Fibroblast of lung (primary cell): ENCODE data around the gene SREBF2. TPM values are rescaled to one million over a fixed set of nuclear protein-coding genes. Genes with fewer than 3 reads are reported as not detected.
A peak's percentile ranks its signal among the peaks of the same experiment; 100 is the strongest.
"Not testable (repeated sequence)": the region's sequence is repeated elsewhere in the genome, so short reads cannot be mapped to it uniquely, and the experiment has no call there.

ENCODE experiments used
- DNase-seq, 2 donors: peaks; one replicate each; pipeline versions ENCODE4 v3.0.0 to v3.0.0-alpha.2; 2010; ENCODE audit warnings: low read depth in 2 of 2
- H2AFZ ChIP-seq: 2 replicates; pipeline ENCODE4 v1.5.1; 2012; ENCODE audit warnings: low read length, control low read depth, inconsistent platforms
- H3K27ac ChIP-seq: 2 replicates; pipeline ENCODE4 v1.5.1; 2011; ENCODE audit warnings: low read length, control low read depth; ENCODE audit not compliant: insufficient read depth
- H3K27me3 ChIP-seq: 2 replicates; pipeline ENCODE4 v1.5.1; 2011; ENCODE audit warnings: mild to moderate bottlenecking, low read length; ENCODE audit not compliant: control insufficient read depth, insufficient read depth
- H3K36me3 ChIP-seq: 2 replicates; pipeline ENCODE4 v1.5.1; 2011; ENCODE audit warnings: low read length; ENCODE audit not compliant: control insufficient read depth, insufficient read depth
- H3K4me1 ChIP-seq: 2 replicates; pipeline ENCODE4 v1.5.1; 2011; ENCODE audit warnings: low read length; ENCODE audit not compliant: control insufficient read depth, insufficient read depth; ENCODE audit errors: extremely low read depth
- H3K4me2 ChIP-seq: 2 replicates; pipeline ENCODE4 v1.5.1; 2011; ENCODE audit warnings: low read length, control low read depth; ENCODE audit not compliant: insufficient read depth; ENCODE audit errors: extremely low read depth
- H3K4me3 ChIP-seq, 4 experiments: fragments of 200-600 bp in 1 of 4; sonication (generic) in 1 of 4; replicated peaks in 1 of 4; 2 replicates each; pipeline ENCODE4 v1.5.1; 2011 to 2016; ENCODE audit warnings: low read length in 4 of 4, low read depth in 3 of 4, mild to moderate bottlenecking in 3 of 4, control low read depth in 2 of 4, inconsistent platforms in 1 of 4, mixed read lengths in 1 of 4; ENCODE audit not compliant: insufficient read depth in 1 of 4; ENCODE audit errors: control extremely low read depth in 1 of 4
- H3K79me2 ChIP-seq: 2 replicates; pipeline ENCODE4 v1.5.1; 2012; ENCODE audit warnings: mild to moderate bottlenecking, low read length, inconsistent platforms; ENCODE audit not compliant: control insufficient read depth, insufficient read depth
- H3K9ac ChIP-seq: 2 replicates; pipeline ENCODE4 v1.5.1; 2011; ENCODE audit warnings: mild to moderate bottlenecking, low read length, control low read depth; ENCODE audit not compliant: insufficient read depth
- H3K9me3 ChIP-seq: 2 replicates; pipeline ENCODE4 v1.5.1; 2012; ENCODE audit warnings: low read depth, low read length; ENCODE audit not compliant: control insufficient read depth, insufficient read depth
- H4K20me1 ChIP-seq: 2 replicates; pipeline ENCODE4 v1.5.1; 2011; ENCODE audit warnings: low read length; ENCODE audit not compliant: control insufficient read depth, insufficient read depth; ENCODE audit errors: extremely low read depth
- CTCF ChIP-seq, 2 donors: IDR thresholded peaks in 1 of 2; conservative IDR thresholded peaks in 1 of 2; 1 replicate in 1 of 2; 2 replicates in 1 of 2; pipeline ENCODE4 v1.5.1; 2011 to 2012; ENCODE audit warnings: low read length in 2 of 2, control low read depth in 1 of 2, inconsistent platforms in 1 of 2, low read depth in 1 of 2, mild to moderate bottlenecking in 1 of 2
- EZH2 ChIP-seq: IDR thresholded peaks from 2 replicates; pipeline ENCODE4 v1.5.1; 2012; ENCODE audit warnings: low read length, control low read depth, mild to moderate bottlenecking; ENCODE audit errors: missing control alignments
- polyA plus RNA-seq, 2 donors: library from polyadenylated mRNA; depleted of rRNA in 1 of 2; stranded (reverse) in 1 of 2; unstranded in 1 of 2; fragments of >200 nt; gene quantifications; 2 replicates each; pipeline ENCODE4 v1.2.1, GENCODE V29; 2011 to 2012; ENCODE audit warnings: missing spikeins in 1 of 2
- total RNA-seq: library from RNA; depleted of rRNA; stranded (reverse); fragments of >200 nt; gene quantifications from 2 replicates; pipeline ENCODE4 v1.2.1, GENCODE V29; 2014

The SREBF2 gene
- total and polyA plus RNA-seq, 2 donors (not counting 1 experiment from before 2014, with no cell fraction given): 51.7 to 103 TPM

- Histone ChIP-seq H3K9me3 (no peaks in the 10 kb centered on the region), H3K27me3 (no peaks in the 10 kb centered on the region), H3K4me1 (peaks cover 8% of the 10 kb centered on the region), H2AFZ (peak within 1 kb of the TSS; percentile 92), H3K79me2 (peaks cover 9% of the 10 kb centered on the region), H4K20me1 (no peaks in the 10 kb centered on the region), H3K9ac (peak within 1 kb of the TSS; percentile 65), H3K27ac (peak within 1 kb of the TSS; percentile 75), H3K36me3 (peaks cover 2% of the 10 kb centered on the region), H3K4me2 (peak within 1 kb of the TSS; percentile 91), H3K4me3 (peak within 1 kb of the TSS; percentile 74 to 89 (median 84))
- no peak for TF ChIP-seq CTCF (conservative IDR thresholded peaks at IDR 0.05 in 1 of 2, IDR thresholded peaks at IDR 0.05 in 1 of 2; ENCODE audit: low read depth in 1 of 2, low read length in 2 of 2)
- no peak for TF ChIP-seq EZH2
- DNase-seq: peak; percentile 91
These were observed 113.9 kb downstream of the SREBF2 start, which contains the start of gene CENPM for GRCh38 chr22:41946629-41947423. CENPM (minus strand) TSS chr22:41947152; CDS start chr22:41947076, 76 bp downstream.

- peak overlapping the region in 1 of 4 experiments; percentile 82 for H3K4me3 ChIP-seq
- no peaks in the 10 kb centered on the region for H3K9me3 ChIP-seq
- peak overlapping the region; percentile 90 for H2AFZ ChIP-seq
- DNase-seq: no peak
- H3K27me3 ChIP-seq: no peaks in the 10 kb centered on the region
- peaks cover 9% of the 10 kb centered on the region for H3K79me2 ChIP-seq
- TF ChIP-seq CTCF (conservative IDR thresholded peaks at IDR 0.05 in 1 of 2, IDR thresholded peaks at IDR 0.05 in 1 of 2; ENCODE audit: low read depth in 1 of 2, low read length in 2 of 2): no peak
- no peak for TF ChIP-seq EZH2
- H3K9ac ChIP-seq: no peak overlapping the region
- H3K4me2 ChIP-seq: peak overlapping the region; percentile 79
- H3K4me1 ChIP-seq: peaks cover 7% of the 10 kb centered on the region
- peak overlapping the region; percentile 75 for H3K27ac ChIP-seq
- H3K36me3 ChIP-seq: peaks cover 2% of the 10 kb centered on the region
- H4K20me1 ChIP-seq: no peaks in the 10 kb centered on the region
These were observed 114.6 kb downstream of the SREBF2 start for GRCh38 chr22:41947424-41948080.

- H3K4me3 ChIP-seq: no peak overlapping the region
- no peaks in the 10 kb centered on the region for H3K9me3 ChIP-seq
- H4K20me1 ChIP-seq: no peaks in the 10 kb centered on the region
- no peak overlapping the region for H3K4me2 ChIP-seq
- H3K27ac ChIP-seq: no peak overlapping the region
- no peak overlapping the region for H2AFZ ChIP-seq
- DNase-seq: no peak
- no peaks in the 10 kb centered on the region for H3K27me3 ChIP-seq
- peaks cover 9% of the 10 kb centered on the region for H3K79me2 ChIP-seq
- TF ChIP-seq EZH2 (no peak), CTCF (conservative IDR thresholded peaks at IDR 0.05 in 1 of 2, IDR thresholded peaks at IDR 0.05 in 1 of 2; ENCODE audit: low read depth in 1 of 2, low read length in 2 of 2) (no peak)
- H3K4me1 ChIP-seq: peaks cover 7% of the 10 kb centered on the region
- no peaks in the 10 kb centered on the region for H3K36me3 ChIP-seq
- H3K9ac ChIP-seq: no peak overlapping the region
These were observed 115.2 kb downstream of the SREBF2 start for GRCh38 chr22:41948142-41948541.

GRCh38 chr22:41948928-41949296, 116.0 kb downstream of the SREBF2 start:
- H4K20me1 ChIP-seq, H3K36me3 ChIP-seq, H2AFZ ChIP-seq, H3K9ac ChIP-seq, H3K9me3 ChIP-seq, H3K27me3 ChIP-seq, H3K4me2 ChIP-seq, H3K4me3 ChIP-seq, DNase-seq, H3K79me2 ChIP-seq, H3K27ac ChIP-seq, H3K4me1 ChIP-seq: not testable (repeated sequence)
